GM06990 (cell line): ENCODE measurements around the gene RPS6KA5.

Source experiments
- DNase-seq: peaks from one replicate; pipeline ENCODE4 v3.0.0-alpha.2; 2011; ENCODE audit not compliant: insufficient read length; ENCODE audit errors: extremely low read depth
- H3K27me3 ChIP-seq: replicated peaks from 2 replicates; pipeline ENCODE4 v1.6.0; 2011; ENCODE audit warnings: low read length; ENCODE audit not compliant: control insufficient read depth, insufficient read depth
- H3K36me3 ChIP-seq: 2 replicates; pipeline ENCODE4 v1.5.1; 2011; ENCODE audit warnings: low read length; ENCODE audit not compliant: control insufficient read depth, insufficient read depth
- H3K4me3 ChIP-seq: replicated peaks from 2 replicates; pipeline ENCODE4 v1.5.1; 2011; ENCODE audit warnings: low read depth, mild to moderate bottlenecking, control low read depth, low read length
- CTCF ChIP-seq: IDR thresholded peaks from 2 replicates; pipeline ENCODE4 v1.5.1; 2011; ENCODE audit warnings: low read length, control low read depth, mild to moderate bottlenecking, inconsistent platforms; ENCODE audit not compliant: insufficient read depth, poor library complexity, severe bottlenecking

The RPS6KA5 gene

DNA sequence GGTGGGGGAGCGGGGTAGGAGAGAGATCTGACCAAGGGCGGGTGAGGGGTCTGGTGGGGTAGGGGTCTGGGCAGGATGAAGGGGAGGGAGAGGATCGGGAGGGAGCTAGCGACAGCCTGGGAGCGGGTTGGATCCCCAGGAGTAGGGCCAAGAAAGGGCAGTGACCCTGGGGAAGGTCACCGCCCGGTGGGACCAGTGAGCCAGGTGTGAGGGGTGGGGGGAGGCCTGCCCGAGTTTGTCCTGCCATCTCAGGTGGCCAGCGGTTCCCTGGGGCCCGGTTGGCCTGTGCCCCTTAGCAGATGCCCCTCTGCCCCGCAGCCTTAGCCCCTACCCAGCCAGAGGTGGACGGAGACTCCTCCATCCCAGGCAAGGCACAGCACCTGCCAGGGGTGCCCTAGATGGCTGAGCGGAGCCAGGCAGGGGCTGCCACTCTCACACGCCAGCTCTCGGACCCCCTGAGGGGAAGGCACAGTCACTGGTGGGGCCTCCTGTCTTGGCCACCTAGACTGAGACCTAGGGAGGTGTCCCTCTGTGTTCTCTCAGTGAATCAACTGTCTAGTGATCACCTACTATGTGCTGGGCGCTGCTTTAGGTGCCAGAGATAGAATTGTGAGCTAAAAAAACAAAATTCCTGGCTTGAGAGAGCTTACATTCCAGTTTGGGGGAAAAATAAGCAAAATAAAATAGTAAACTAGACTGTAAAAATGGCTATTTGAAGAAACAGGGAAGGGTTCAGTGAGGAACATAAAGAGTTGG lies 243.6 kb downstream of the RPS6KA5 start:
- H3K36me3 ChIP-seq = no peaks in the 10 kb centered on the region
- no peak for DNase-seq
- H3K4me3 ChIP-seq = no peak overlapping the region
- TF ChIP-seq CTCF = peak; percentile 4
- H3K27me3 ChIP-seq = no peaks in the 10 kb centered on the region; the same call in 1 of the 2 replicates

- TF ChIP-seq CTCF = peak; percentile 31
- Histone ChIP-seq H3K27me3 (no peaks in the 10 kb centered on the region; the same call in 1 of the 2 replicates), H3K36me3 (no peaks in the 10 kb centered on the region), H3K4me3 (peak within 1 kb of the TSS; percentile 43)
- DNase-seq = no peak
Measured at GRCh38 chr14:90815822-90816662, 244.4 kb downstream of the RPS6KA5 start, which contains the start of gene TTC7B. Gene TTC7B (minus strand): TSS chr14:90816430. CDS start chr14:90816295, 135 bp downstream.

DNA sequence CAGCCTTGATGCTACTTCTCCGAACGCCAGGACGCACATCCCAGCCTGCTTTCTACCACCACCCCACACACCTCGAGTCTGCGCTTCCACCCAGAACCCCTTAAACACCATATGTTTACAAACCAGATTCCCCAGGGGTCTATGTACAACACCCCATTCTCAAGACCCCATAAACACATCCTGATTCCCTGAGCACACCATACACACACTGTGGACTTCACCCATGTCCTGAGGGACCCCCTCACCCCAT lies 244.9 kb downstream of the RPS6KA5 start:
- TF ChIP-seq CTCF = no peak
- DNase-seq = no peak
- no peaks in the 10 kb centered on the region for H3K36me3 ChIP-seq
- no peak overlapping the region for H3K4me3 ChIP-seq
- H3K27me3 ChIP-seq = no peaks in the 10 kb centered on the region; the same call in 1 of the 2 replicates

DNA sequence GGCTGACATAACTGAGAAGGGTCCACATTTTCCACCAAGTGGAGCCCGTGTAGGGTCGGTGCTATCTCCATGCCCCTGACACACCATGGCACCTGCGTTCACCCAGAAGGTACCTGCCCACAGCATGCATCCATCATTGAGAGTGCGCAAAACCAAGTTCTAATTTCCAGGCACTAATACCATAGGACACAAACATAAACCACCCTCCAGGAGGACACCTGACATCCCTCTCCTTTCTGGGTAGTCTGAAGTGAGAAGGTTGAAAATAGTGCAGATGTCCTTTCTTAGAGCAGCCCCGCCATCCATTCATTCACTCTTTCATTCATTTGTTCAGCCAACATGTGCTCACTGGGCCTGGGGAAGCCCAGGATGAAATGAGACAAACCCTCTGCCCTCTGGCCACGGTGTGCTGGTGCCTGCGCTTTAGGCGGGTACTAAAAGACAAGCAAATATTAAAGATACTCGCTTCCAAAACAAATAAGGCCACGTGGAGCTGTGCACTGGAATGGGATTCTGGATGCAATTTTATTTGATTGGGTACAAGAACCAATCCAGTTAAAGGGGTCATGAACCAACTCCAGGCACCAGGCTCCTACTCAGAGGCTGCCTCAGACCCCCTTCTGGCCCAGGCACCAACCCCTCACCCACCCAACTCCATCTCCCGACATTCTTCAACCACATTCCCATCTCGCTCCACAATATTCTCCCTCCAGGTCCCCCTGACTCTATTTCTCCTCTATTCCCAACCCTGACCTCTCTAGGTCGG lies 245.5 kb downstream of the RPS6KA5 start:
- no peak for DNase-seq
- TF ChIP-seq CTCF = no peak
- no peaks in the 10 kb centered on the region; the same call in 1 of the 2 replicates for H3K27me3 ChIP-seq
- H3K36me3 ChIP-seq = no peaks in the 10 kb centered on the region
- no peak overlapping the region for H3K4me3 ChIP-seq

GRCh38 chr14:90813442-90813841 lies 247.0 kb downstream of the RPS6KA5 start:
- Histone ChIP-seq H3K27me3 (no peaks in the 10 kb centered on the region; the same call in 1 of the 2 replicates), H3K36me3 (no peaks in the 10 kb centered on the region), H3K4me3 (no peak overlapping the region)
- no peak for DNase-seq
- TF ChIP-seq CTCF = no peak
